ENCODE results near the gene SV2B.

SV2B gene

GRCh38 chr15:91140601-91141000 is 40.5 kb downstream of the SV2B start:
- DNase-seq: no peak

GRCh38 chr15:91141097-91141496 is 41.0 kb downstream of the SV2B start:
- DNase-seq: no peak

- no peak for DNase-seq
These were observed 42.2 kb downstream of the SV2B start for GRCh38 chr15:91142106-91142744.

- no peak for DNase-seq
These were observed 42.9 kb downstream of the SV2B start for GRCh38 chr15:91142946-91143345.

- DNase-seq: no peak
These were observed 46.7 kb downstream of the SV2B start for GRCh38 chr15:91146728-91147127.

GRCh38 chr15:91148243-91148642 is 48.2 kb downstream of the SV2B start:
- DNase-seq: no peak

GRCh38 chr15:91150502-91151160 is 50.6 kb downstream of the SV2B start:
- no peak for DNase-seq

- DNase-seq: no peak
These were observed 51.9 kb downstream of the SV2B start for GRCh38 chr15:91151781-91152563.

GRCh38 chr15:91152896-91153581 is 53.0 kb downstream of the SV2B start:
- no peak for DNase-seq

GRCh38 chr15:91153954-91154353 is 53.9 kb downstream of the SV2B start:
- DNase-seq: no peak

GRCh38 chr15:91156175-91156726 is 56.2 kb downstream of the SV2B start:
- no peak for DNase-seq

- DNase-seq: no peak
These were observed 58.6 kb downstream of the SV2B start for GRCh38 chr15:91158415-91159394.

GRCh38 chr15:91165850-91166249 is 65.8 kb downstream of the SV2B start:
- DNase-seq: no peak

GRCh38 chr15:91168457-91168856 is 68.4 kb downstream of the SV2B start:
- no peak for DNase-seq

- DNase-seq: no peak
These were observed 71.3 kb downstream of the SV2B start for GRCh38 chr15:91171334-91171733.

- no peak for DNase-seq
These were observed 82.0 kb downstream of the SV2B start for GRCh38 chr15:91182101-91182500.

GRCh38 chr15:91183596-91183995 is 83.5 kb downstream of the SV2B start:
- DNase-seq: no peak

GRCh38 chr15:91184441-91184840 is 84.4 kb downstream of the SV2B start:
- DNase-seq: no peak

- no peak for DNase-seq
These were observed 87.0 kb downstream of the SV2B start for GRCh38 chr15:91186904-91187656.

- no peak for DNase-seq
These were observed 92.2 kb downstream of the SV2B start for GRCh38 chr15:91192285-91192684.
